ENCODE measurements around the gene CERS5. TPM values are rescaled to one million over a fixed set of nuclear protein-coding genes. Genes with fewer than 3 reads are reported as not detected.

CERS5 gene
- total RNA-seq, 1 donor from 2014 or later = 72.3 TPM

DNA sequence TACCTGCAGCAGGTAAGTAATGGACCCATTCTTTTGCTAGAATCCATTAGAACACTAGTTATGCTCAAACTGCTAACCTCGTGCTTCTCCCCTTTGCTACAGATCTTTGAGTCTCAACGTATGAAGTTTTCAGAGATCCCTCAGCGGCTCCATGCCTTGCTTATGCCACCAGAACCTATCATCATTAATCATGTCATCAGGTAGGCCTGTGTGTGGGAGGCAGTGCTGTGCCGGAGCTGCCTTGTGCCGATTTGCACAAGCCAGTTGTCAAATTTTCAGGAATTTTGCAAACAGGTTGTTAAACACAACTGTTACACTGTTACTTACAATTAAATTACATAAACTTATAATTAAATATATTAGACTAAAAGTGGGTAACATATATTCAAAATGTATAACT is 76.8 kb downstream of the CERS5 start:
- peaks cover 21% of the 10 kb centered on the region for H3K4me1 Mint-ChIP-seq (ENCODE audit: unreplicated experiment)
- DNase-seq (ENCODE audit: extremely low spot score, unreplicated experiment) = no peak
- H3K36me3 Mint-ChIP-seq (ENCODE audit: unreplicated experiment) = peaks cover 42% of the 10 kb centered on the region
- no peak overlapping the region for H3K27ac Mint-ChIP-seq (ENCODE audit: unreplicated experiment)
- no peak overlapping the region for H3K4me3 Mint-ChIP-seq (ENCODE audit: unreplicated experiment)
- no peaks in the 10 kb centered on the region for H3K9me3 Mint-ChIP-seq (ENCODE audit: unreplicated experiment)
- no peaks in the 10 kb centered on the region for H3K27me3 Mint-ChIP-seq (ENCODE audit: unreplicated experiment)
- TF ChIP-seq, protein P1, sequence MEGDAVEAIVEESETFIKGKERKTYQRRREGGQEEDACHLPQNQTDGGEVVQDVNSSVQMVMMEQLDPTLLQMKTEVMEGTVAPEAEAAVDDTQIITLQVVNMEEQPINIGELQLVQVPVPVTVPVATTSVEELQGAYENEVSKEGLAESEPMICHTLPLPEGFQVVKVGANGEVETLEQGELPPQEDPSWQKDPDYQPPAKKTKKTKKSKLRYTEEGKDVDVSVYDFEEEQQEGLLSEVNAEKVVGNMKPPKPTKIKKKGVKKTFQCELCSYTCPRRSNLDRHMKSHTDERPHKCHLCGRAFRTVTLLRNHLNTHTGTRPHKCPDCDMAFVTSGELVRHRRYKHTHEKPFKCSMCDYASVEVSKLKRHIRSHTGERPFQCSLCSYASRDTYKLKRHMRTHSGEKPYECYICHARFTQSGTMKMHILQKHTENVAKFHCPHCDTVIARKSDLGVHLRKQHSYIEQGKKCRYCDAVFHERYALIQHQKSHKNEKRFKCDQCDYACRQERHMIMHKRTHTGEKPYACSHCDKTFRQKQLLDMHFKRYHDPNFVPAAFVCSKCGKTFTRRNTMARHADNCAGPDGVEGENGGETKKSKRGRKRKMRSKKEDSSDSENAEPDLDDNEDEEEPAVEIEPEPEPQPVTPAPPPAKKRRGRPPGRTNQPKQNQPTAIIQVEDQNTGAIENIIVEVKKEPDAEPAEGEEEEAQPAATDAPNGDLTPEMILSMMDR (IDR thresholded peaks at IDR 0.05) = no peak

DNA sequence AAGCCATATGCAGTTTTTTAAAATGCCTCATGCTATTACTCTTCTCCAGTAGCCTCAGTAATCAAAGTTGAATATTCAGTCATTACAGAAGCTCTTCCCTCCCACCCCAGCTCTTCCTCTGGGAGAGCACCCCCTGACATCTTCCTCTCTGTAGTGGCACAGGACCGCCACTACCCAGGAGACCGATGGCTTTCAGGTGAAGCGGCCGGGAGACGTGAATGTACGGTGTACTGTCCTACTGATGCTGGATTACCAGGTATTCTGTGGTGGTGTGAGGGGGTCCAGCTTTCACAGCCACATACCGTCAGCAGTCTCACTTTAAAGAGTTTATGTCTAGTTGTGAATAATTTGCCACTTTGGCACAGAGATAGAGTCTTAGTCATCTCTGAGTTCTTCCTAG is 77.4 kb downstream of the CERS5 start:
- DNase-seq (ENCODE audit: extremely low spot score, unreplicated experiment) = no peak
- Mint-ChIP-seq H3K4me3 (ENCODE audit: unreplicated experiment) (no peak overlapping the region), H3K27ac (ENCODE audit: unreplicated experiment) (no peak overlapping the region), H3K9me3 (ENCODE audit: unreplicated experiment) (no peaks in the 10 kb centered on the region), H3K27me3 (ENCODE audit: unreplicated experiment) (no peaks in the 10 kb centered on the region), H3K4me1 (ENCODE audit: unreplicated experiment) (peaks cover 23% of the 10 kb centered on the region), H3K36me3 (ENCODE audit: unreplicated experiment) (peaks cover 37% of the 10 kb centered on the region)
- TF ChIP-seq, protein P1 (IDR thresholded peaks at IDR 0.05) = no peak

DNA sequence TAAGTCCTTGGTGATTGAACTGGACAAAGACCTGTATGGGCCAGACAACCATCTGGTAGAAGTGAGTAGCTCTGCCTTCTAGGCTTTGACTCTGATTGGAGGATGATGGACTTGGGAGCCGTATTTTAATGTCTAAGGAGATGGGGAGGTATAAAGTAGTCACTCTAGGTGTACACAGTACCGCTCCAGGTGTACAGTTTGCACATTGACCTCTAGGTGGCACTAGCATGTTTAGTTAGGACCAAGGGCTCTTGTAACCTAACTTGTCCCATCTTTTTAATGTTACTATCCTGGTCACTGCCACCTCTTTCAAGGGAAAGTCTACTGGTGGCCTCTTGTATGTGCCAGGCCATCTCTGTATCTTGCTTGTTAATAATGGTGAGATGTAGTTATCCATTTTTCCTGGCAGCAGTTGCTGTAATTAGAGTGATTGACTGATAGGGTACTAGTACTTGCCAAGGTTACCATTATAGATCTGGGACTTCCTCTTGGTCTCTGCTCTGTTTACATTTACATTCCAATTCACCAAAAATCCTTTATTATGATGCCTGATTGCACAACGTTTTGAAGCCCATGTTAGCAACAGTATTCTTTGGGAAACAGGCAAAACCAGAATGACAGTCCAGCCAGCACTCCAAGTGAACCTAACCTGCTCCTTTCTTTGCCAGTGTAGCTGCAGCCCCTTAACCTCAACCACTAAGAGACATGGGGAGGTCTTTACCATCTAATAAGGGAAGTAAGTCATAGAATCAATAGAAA is 78.4 kb downstream of the CERS5 start:
- TF ChIP-seq, protein P1 (IDR thresholded peaks at IDR 0.05) = peak; percentile 84
- Mint-ChIP-seq H3K27me3 (ENCODE audit: unreplicated experiment) (no peaks in the 10 kb centered on the region), H3K27ac (ENCODE audit: unreplicated experiment) (peak overlapping the region; percentile 5), H3K36me3 (ENCODE audit: unreplicated experiment) (peaks cover 31% of the 10 kb centered on the region), H3K9me3 (ENCODE audit: unreplicated experiment) (no peaks in the 10 kb centered on the region), H3K4me3 (ENCODE audit: unreplicated experiment) (no peak overlapping the region), H3K4me1 (ENCODE audit: unreplicated experiment) (peaks cover 25% of the 10 kb centered on the region)
- no peak for DNase-seq (ENCODE audit: extremely low spot score, unreplicated experiment)

DNA sequence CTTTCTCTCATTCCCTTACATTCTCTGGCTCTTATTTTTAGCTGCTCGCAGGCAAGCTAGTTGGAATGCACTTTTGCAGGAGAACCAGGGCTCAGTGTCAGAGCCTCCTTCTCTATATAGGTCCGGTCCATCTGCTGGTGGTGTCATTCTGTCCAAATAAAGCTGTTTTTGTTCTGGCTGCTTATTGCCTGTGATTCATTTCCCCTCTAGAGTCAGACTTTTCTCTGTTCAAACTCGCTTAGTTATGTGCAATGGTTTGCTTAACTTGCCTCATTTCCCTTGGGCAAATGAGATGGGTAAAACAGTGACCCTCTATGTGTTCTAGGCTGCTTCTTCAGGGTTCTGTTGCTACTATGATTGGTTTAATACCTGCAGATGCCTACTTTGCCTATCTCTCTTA is 79.2 kb downstream of the CERS5 start:
- H3K9me3 Mint-ChIP-seq (ENCODE audit: unreplicated experiment) = no peaks in the 10 kb centered on the region
- H3K36me3 Mint-ChIP-seq (ENCODE audit: unreplicated experiment) = peaks cover 28% of the 10 kb centered on the region
- no peak for DNase-seq (ENCODE audit: extremely low spot score, unreplicated experiment)
- peaks cover 30% of the 10 kb centered on the region for H3K4me1 Mint-ChIP-seq (ENCODE audit: unreplicated experiment)
- H3K4me3 Mint-ChIP-seq (ENCODE audit: unreplicated experiment) = no peak overlapping the region
- H3K27ac Mint-ChIP-seq (ENCODE audit: unreplicated experiment) = no peak overlapping the region
- TF ChIP-seq, protein P1 (IDR thresholded peaks at IDR 0.05) = no peak
- H3K27me3 Mint-ChIP-seq (ENCODE audit: unreplicated experiment) = no peaks in the 10 kb centered on the region

DNA sequence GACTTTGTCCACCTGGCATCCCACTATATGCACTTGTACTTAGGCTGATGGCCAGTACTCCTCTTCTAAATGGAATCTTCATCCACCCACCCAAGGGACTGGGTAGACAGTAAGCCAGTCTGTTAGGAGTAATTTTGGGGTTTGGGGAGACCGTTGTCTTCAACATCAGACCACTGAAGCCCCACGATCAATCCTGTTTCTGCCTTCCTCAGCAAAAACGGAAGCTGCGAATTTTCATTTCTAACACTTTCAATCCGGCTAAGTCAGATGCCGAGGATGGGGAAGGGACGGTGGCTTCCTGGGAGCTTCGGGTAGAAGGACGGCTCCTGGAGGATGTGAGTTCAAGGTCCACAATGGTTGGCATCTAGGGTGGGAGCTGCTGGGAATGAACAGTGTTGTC is 80.0 kb downstream of the CERS5 start:
- H3K4me3 Mint-ChIP-seq (ENCODE audit: unreplicated experiment) = no peak overlapping the region
- H3K36me3 Mint-ChIP-seq (ENCODE audit: unreplicated experiment) = peaks cover 27% of the 10 kb centered on the region
- no peak for DNase-seq (ENCODE audit: extremely low spot score, unreplicated experiment)
- H3K9me3 Mint-ChIP-seq (ENCODE audit: unreplicated experiment) = no peaks in the 10 kb centered on the region
- TF ChIP-seq, protein P1 (IDR thresholded peaks at IDR 0.05) = no peak
- H3K27ac Mint-ChIP-seq (ENCODE audit: unreplicated experiment) = peak overlapping the region; percentile 18
- H3K27me3 Mint-ChIP-seq (ENCODE audit: unreplicated experiment) = no peaks in the 10 kb centered on the region
- H3K4me1 Mint-ChIP-seq (ENCODE audit: unreplicated experiment) = peaks cover 30% of the 10 kb centered on the region
